HPDE6-E6E7 (cell line): ENCODE data around the gene MCM8.
"Not testable (repeated sequence)": the region's sequence is repeated elsewhere in the genome, so short reads cannot be mapped to it uniquely, and the experiment has no call there.

Source experiments
- DNase-seq: peaks from one replicate; pipeline ENCODE4 v3.0.0; 2011; ENCODE audit warnings: missing footprints; ENCODE audit errors: extremely low spot score

The MCM8 gene

GRCh38 chr20:6000871-6001270 is 50.4 kb downstream of the MCM8 start:
- no peak for DNase-seq

GRCh38 chr20:6006603-6006949 is 56.1 kb downstream of the MCM8 start:
- DNase-seq = no peak

DNA sequence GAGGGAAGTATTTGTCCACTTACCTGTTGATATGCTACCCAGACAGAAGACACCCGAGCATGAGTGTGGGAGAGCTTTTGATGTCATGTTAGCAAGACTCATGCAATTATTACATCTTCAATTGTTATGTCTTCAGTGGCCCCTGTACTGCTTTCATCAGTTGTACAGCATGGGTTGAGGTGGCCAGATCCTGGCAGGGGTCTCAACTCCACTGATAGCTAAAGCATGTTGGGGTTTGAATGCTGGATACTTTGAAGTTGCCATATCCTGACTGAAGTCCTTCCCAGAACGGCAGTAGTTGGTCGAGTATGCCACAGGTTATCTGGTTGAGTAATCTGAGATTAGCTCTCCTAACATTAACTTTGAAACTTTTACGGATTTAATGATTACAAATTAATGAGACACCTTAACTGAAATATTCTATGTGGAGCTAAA is 56.7 kb downstream of the MCM8 start:
- DNase-seq = no peak

DNA sequence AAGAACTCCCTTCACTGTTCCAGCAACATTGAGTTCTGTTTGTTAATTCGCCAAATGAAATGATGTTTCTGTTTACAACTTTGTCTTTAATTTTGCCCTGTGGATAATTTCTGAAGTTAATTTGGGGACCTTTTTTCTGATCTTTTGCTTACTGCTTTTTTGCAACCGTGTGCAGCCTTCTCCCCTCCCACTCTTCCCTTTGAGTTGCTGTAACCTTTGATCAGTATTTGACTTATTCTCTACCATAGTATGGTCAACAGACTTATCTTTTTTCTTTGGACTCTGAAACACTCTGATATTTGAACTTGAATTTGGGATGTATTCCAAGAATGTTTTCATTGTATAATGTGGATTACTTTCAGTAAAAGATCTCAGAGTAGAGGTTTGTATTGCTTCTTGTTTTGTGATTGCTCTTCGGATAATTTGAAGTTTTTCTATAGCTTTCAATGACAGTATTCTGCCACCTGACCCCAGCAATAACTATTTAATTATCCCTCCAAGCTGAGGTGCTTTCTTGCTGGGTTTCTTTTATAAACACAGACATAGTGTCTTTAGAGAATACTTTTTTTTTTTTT is 57.2 kb downstream of the MCM8 start:
- DNase-seq = no peak

- peak; percentile 79 for DNase-seq
Measured at GRCh38 chr20:6008254-6008653, 57.8 kb downstream of the MCM8 start.

DNA sequence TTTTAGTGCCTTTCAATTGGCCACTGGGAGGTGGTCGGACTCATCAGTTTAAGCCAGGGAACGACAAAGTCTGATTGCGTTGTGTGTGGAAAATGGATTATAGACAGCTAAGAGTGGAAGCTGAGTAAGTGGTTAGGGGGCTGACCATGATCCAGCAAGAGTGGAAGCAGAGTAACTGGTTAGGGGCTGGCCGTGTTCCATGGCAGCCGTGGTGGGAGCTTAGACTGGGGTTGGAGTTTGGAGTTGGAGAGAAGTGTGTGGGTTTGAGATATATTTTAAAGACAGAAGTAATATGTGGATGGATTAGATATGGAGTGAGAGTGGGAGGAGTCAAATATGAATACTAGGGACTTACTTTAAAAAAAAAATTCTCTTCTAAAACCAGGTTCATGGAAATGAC is 61.7 kb downstream of the MCM8 start:
- DNase-seq = no peak

DNA sequence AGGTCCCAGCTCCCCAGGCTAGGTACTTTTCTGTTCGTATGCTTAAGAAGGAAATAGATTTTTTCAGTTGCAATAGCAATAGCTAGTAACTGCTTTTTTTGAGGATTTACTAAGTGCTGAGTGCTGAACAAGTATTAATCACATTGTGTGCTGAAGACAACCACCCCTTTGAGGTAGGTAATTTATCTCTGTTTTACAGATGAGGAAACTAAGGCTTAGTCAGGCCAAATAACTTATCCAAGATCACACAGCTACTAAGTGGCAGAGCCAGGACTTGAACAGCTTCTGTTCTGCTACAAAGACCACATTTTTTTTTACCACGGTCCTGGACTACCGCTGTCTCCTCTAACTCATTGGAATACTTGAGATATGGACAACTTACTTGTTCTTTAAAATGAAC is 63.6 kb downstream of the MCM8 start:
- DNase-seq = no peak

GRCh38 chr20:6014957-6015356 is 64.5 kb downstream of the MCM8 start:
- DNase-seq = no peak

DNA sequence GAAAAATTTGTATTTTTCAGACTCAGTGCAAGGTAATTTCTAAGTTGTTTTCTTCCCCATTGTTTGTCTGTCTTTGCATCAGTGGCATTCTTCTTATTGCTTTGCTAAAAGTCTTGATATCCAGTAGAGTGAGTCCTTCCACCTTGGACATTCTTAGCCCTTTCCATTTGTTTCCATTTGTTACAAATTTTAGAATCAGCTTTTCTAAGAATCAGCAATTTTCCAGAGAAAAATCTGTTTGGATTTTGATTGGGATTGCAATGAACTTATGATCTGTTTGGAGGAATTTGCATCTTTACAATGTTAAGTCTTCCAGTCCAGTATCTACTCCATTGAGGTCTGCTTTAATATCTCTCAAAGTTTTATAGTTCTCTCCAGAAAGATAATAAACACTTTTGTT is 67.0 kb downstream of the MCM8 start:
- no peak for DNase-seq

GRCh38 chr20:6017880-6018279 is 67.4 kb downstream of the MCM8 start:
- no peak for DNase-seq

GRCh38 chr20:6024768-6025167 is 74.3 kb downstream of the MCM8 start:
- no peak for DNase-seq

DNA sequence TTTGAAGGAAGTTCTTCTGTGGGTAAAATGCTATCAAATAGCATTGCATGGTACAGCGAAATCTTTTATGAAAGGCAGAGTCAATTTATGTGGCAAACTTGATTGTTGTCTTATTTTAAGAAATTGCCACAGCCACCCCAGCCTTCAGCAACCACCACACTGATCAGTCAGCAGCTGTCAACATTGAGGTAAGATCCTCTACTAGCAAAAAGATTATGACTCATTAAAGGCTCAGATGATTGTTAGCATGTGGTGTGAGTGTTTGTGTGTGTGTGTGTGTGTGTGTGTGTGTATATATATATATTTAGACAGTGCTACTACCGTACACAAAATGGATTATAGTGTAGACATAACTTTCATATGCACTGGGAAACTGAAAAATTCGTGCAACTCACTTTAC is 75.6 kb downstream of the MCM8 start:
- no peak for DNase-seq

DNA sequence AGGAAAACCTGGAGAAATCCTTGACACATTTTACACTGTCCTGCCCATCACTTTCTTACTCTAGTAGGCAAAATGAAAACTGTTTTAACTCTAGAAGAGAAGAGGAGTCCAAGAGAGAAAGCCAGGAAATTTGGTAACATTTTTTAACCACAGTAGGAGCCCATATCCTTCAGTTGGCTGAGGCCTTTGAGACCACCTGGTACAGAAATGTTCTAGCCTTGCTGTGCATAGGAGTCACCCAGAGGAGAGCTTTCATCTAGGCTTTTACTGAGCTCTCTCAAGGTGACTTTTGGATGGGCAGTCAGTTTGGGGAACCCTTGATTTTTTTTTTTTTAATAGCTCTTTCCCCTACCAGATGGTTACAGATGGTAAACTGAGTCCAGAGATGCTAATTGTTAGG is 78.4 kb downstream of the MCM8 start:
- DNase-seq = no peak

DNA sequence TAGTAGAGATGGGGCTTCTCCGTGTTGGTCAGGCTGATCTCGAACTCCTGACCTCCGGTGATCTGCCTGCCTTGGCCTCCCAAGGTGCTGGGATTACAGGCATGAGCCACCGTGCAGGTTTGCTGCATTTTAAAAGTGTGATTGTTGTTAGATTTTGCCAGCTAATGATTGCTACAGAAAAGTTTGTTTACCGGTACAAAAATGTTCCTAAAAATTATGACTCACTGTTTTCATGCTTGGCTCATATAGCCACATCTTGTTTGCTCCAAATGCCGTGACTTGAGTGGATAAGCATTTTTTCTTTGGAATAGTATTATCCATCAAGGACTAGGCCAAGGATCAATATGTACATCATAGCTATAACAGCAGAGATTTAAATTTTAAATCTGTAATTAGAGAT is 79.1 kb downstream of the MCM8 start:
- DNase-seq = no peak

DNA sequence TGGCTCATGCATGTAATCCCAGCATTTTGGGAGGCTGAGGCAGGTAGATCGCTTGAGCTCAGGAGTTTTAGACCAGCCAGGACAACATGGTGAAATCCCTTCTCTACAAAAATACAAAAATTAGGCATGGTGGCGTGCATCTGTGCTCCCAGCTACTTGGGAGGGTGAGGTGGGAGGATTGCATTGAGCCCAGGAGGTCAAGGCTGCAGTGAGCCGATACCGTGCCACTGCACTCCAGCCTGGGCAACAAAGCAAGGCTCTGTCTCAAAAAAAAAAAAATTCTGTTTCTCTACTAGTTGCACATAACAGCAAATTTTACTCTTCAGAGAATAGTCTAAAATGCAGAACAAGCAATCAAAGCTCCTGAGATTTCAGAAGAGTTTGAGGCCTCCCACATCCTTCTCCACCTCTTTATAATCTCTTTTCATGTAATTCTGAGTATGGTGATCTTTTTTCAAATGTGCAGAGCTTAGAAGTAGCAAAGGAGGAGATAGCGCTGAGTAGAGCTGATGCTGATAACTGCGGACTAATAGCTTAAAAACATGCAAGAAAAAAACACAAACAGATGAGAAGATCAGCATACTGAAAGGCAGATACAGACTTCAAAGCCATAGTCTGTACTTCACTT is 80.1 kb downstream of the MCM8 start:
- no peak for DNase-seq

DNA sequence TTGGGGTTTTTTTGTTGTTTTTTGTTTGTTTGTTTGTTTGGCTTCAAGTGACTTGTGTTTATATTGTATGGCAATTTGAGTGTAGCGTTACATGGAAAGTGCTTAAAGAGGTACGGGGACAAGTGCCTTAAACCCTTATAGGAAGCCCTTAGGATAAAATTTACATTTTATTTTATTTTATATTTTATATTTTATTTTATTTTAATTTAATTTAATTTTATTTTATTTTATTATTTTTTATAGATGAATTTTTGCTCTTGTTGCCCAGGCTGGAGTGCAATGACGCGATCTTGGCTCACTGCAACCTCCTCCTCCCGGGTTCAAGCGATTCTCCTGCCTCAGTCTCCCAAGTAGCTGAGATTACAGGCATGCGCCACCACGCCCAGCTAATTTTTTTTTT is 82.5 kb downstream of the MCM8 start:
- DNase-seq = not testable (repeated sequence)

DNA sequence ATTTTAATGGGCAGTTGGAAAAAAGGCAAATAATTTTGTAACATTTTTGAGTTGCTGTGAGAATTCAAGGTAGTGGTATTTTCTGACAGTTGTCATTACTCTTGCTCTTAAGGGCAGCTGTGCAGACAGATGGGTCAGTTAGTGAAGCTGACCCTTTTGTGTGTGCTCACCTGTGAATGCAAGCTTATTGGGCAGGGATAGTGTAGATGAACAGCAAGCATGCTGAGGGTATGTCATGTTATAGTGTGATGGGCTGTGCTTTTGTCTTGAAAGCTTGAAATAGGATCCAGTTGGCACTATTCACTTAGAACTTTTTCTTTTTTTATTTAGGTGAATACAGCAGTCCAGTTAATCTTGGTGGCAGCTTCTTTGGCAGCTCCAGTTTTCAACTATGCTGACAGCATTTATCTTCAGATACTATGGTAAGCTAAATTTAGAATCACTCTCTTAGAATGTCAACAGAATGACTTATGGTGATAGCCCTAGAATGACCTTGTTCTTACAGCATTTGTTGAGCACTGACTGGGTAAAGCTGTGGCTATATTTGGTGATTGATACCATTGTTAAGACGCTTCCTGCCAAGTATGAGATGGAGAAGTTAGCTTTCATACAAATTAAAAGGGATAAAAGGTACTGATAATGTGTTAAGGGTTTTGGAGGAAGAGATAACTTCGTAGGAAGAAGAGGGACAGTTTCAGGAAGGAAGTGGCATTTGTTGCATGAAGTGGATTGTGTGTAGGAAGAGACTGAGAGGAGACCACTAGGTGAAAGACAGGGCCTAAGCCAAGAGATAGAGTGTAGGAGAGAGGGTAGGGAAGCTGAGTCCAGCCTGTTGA is 83.9 kb downstream of the MCM8 start:
- DNase-seq = no peak

DNA sequence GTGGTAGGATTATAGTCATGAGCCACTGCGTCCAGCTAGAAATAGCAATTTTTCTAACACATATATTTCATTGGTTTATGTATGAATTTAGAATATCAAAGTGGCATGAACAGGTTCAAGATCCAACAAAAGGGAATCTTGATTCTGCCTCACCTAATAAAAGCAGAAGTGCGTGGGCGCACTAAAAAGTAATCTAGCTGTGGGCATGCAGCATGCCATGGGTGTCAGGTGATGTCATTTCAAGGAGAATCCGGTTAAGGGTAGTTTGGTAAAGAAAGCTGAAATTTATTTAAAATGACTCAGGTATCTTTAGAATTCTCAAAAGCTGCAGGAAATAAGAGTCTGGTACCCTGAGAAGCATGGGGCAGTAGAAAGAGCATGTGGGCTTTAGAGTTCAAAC is 85.8 kb downstream of the MCM8 start:
- no peak for DNase-seq

- no peak for DNase-seq
Measured at GRCh38 chr20:6037082-6037481, 86.6 kb downstream of the MCM8 start.

DNA sequence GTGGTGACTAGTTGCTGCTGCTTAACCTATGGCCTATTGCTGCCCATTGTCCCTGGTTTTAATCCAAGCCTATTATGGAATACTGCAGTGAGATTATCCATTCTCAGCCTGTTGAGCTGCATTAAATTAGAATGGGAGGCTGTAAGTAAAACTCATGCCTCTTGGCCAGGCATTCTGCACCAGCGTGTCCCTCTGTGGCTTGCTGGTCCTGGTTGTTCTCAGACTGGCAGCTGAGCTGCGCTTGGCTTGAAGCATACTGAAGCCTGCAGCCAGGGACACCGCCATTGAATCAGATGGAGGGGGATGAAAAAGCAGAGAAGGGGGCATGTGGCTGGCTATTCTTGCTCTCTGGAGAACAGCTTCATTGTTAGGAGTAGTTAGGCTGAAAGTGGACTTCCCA is 87.8 kb downstream of the MCM8 start:
- no peak for DNase-seq

- DNase-seq = no peak
Measured at GRCh38 chr20:6039766-6040165, 89.3 kb downstream of the MCM8 start.

- no peak for DNase-seq
Measured at GRCh38 chr20:6040540-6040939, 90.1 kb downstream of the MCM8 start.
